HL-60 (cell line): Measurements from ENCODE around the gene FGF14.

Experiments used
- CTCF ChIP-seq: IDR thresholded peaks from one replicate; pipeline ENCODE4 v1.5.1; 2011; ENCODE audit warnings: low read length, control low read depth, inconsistent platforms; ENCODE audit not compliant: insufficient read depth
- GABPA ChIP-seq: IDR thresholded peaks from 2 replicates; pipeline ENCODE4 v1.6.1; 2012; ENCODE audit warnings: low read depth
- POLR2AphosphoS5 ChIP-seq: IDR thresholded peaks from 2 replicates; pipeline ENCODE4 v1.6.1; 2012; ENCODE audit warnings: low read depth
- REST ChIP-seq: IDR thresholded peaks from 2 replicates; pipeline ENCODE4 v1.6.1; 2012; ENCODE audit warnings: low read depth; ENCODE audit not compliant: insufficient replicate concordance
- SPI1 ChIP-seq: IDR thresholded peaks from 2 replicates; pipeline ENCODE4 v1.6.1; 2012; ENCODE audit warnings: low read depth, mild to moderate bottlenecking, borderline replicate concordance

DNA sequence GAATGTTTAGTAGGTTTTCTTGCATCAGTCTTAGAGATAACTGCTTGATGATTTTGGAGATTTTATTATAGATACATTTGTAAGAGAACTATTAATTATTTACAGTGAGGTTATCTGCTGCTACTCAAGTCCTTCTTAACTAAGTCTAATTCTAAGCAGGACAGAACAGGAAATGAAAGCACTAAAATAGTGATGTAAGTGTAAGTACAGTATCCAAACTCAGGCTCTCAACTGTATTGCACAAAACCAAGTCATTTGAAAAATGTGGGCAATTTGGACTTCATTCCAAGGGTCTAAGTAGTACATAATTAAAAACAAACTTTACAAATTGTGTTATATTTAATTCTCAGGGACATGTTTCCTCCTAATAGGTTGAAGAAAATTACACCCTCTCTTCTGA is 532.3 kb downstream of the FGF14 start:
- TF ChIP-seq GABPA (no peak), CTCF (no peak), POLR2AphosphoS5 (no peak), REST (no peak), SPI1 (no peak)
